D341Med (cell line): ENCODE measurements around the gene NSFL1C.
"Not testable (repeated sequence)": the region's sequence is repeated elsewhere in the genome, so short reads cannot be mapped to it uniquely, and the experiment has no call there.

ENCODE experiments used
- DNase-seq: peaks from one replicate; pipeline ENCODE4 v3.0.0; 2012; ENCODE audit warnings: low spot score

Gene NSFL1C

DNA sequence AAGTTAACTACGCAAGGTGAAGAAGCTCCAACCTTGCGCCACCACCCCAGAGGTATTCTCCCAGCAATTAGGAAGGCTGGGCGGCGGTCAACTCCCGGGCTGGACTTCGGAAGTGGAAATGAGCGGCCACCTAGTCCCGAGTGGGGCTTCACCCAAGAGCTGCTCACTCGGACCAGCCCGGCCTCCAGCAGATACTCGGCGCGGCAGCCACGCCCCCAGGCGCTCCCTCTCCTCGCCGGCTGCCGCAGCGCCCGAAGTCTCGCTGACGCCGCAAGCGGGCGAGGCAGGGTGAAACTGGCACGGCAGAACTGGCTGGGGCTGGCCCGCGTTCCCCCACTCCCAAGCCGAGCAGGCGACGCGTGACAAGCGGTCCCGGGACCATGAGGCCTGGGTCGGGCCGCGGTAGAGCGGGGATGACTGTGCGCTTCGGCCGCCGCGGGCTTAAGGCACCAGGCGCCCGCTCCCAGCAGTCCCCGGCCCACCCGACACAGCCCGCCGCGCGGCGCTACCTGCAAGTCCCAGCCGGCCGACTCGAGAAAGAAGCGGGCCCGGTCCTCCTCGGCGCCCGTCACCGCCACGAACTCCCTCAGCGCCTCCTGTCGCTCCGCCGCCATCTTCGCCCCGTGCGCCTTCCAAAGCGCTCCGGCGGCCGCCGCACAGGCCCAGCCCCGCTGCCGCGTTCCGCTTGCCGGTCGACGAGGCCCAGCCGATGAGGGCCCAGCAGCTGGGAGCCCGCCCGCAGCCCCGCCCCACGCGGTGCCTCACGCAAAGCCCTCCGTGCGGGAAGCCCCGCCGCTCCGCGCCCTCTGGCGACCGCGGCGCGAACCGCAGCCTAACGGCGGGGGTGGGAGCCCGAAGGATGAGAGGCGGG, at the start of gene NSFL1C:
NSFL1C (minus strand) TSS at position 639 of the 871 bp plus-strand sequence; CDS start at position 614, 25 bp downstream.
- DNase-seq: peak; percentile 98

DNA sequence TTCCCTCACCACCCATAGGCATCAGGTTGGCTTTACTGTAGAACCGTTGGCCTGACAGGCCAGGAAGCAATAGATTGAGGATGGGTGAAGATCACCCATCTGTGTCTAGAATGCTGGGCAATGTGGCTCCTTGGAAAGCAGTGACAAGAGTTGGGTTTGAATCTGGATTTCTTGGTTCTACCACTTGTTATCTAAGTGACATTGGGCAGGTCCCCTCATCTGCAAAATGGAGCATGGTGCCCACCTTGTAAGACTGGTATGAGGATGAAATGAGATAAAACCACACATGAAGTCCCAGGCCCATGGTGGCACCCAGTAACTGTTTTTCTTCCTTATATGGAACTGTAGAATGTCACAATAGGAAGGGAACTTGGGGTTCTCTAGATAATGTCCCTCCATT, 47.2 kb upstream of the NSFL1C start:
- no peak for DNase-seq

DNA sequence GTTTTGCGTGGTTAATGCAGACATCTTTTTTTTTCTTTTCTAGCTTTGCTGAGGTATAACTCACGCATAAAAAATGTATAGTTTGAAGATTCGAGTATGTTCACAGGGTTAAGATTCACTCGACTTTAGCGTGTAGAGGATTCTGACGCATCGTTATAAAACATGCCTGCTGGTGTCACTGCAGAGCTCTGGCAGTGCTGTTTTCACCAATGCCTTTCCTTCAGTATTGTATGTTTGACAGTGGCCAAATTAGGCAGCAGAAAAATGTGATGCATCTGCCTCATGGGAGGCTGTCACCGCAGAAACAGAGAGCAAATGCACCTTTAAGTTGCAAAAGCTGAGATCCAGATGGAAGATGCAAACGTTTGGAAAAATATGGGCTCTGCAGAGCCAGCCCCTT, 42.6 kb upstream of the NSFL1C start:
- DNase-seq: no peak

DNA sequence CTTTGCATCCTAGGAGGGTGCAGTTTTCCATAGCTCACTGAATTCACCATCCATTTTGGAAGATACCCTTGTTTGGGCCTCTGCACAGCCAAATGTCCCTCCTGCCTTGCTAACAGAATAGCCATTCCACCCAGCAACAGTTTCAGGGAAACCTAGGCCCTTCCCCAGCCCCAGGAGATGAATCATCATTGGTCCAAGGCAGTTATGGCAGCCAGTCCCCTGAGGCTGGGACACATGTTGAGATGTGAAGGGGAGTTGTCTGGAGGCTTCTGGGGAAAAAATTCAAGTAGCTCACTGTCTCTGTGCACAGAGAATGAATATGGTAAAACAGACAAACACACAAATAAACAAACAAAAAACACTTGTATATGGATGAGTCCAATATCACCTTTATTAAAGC, 41.9 kb upstream of the NSFL1C start:
- DNase-seq: no peak

DNA sequence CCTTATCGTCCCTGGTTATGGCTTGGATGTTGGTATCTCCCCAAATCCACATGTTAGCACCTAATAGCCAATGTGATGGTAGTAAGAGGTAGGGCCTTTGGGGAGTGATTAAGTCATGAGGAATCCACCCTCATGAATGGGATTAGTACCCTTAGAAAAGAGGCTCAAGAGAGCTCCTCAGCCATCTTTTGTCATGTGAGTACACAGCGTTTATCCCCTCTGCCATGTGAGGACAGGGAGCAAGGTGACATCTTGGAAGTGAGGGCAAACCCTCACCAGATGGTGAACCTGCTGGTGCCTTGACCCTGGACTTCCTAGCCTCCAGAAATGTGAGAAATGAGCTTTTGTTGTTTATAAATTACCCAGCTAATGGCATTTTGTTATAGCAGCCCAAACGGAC, 40.6 kb upstream of the NSFL1C start:
- no peak for DNase-seq

DNA sequence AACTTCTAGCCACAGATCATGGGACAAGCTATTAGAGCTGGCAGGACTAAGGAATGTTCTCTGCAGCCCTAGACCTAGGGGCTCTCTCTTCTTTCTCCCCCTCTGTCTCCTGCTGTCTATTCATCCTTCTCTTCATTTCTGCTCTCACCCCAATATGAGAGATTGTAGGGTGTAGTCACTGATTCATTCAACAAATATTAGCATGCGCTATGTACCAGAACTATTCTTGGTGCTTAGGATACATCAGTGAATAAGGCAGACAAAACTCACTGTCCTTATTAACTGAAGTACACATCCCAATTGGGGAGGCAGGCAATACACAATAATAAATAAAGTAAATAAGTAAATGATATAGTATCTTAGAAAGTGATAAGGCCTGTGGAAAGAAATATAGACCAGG, 39.2 kb upstream of the NSFL1C start:
- no peak for DNase-seq

DNA sequence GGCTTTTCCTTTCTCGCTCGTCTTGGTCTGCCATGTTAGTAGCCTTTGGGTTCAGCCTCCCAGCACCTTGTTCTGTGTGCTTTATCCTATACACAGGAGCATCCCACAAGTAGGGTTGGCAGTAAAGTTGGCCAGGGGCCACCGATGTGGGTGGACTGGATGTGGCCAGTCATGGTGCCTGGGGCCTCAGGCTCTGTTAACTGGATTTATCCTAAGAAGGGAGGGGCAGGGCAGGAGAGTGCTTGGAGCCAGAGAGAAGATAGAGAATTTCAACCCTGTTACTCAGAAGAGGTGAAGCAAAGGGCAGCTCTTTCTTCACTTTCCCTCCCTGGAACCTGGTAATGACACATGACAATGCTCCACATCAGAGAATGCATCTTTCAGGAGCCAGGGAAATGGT, 38.7 kb upstream of the NSFL1C start:
- DNase-seq: no peak

DNA sequence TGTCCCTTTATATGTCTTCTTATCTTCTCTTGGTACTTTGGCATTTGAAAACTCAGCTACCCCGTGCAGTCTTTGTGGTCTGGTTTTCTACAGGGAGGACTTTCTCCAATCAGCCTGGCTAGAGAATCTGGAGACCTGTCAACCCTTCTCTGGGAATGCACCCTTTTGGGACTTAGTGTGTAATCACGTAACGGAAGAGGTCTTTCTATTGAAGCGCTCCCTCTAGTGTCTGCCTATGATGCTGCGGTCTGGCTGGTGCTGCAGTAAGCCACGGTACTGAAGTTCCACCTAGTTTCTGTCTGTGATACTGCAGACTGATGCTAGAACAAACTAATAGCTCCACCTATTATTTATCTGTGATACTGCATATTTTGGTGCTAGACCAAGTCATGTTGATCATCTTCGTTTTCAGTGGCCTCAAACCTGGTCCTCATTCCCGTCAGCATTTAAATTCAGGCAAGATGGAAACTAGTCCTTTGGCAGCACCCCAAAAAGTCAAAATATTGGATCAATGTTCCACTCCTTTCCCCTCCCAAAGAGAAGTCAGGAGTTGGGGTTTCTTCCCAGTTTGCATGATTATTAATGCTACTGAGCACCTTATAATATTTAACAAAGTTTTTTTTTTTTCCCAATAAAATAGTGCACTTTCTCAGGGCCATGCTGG, 37.0 kb upstream of the NSFL1C start:
- peak; percentile 84 for DNase-seq

DNA sequence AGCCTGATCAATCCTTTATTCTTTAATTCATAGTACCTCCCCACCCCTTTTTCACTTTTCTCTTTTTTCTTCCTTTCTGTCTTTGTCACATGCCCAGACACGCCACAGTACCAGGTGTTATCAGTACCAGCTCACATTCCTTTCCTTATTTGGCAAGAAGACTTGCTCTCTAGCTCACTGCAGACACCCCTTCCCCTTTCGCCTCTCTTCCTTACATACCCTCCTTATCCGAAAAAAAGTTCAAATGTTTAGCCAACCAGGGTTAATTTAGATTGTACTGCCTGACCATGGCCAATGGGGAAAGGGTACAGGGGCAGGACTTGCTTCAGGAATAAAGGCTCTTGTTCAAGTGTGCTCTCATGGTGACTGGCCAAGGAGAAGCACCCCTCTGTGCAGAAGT, 33.8 kb upstream of the NSFL1C start:
- no peak for DNase-seq

DNA sequence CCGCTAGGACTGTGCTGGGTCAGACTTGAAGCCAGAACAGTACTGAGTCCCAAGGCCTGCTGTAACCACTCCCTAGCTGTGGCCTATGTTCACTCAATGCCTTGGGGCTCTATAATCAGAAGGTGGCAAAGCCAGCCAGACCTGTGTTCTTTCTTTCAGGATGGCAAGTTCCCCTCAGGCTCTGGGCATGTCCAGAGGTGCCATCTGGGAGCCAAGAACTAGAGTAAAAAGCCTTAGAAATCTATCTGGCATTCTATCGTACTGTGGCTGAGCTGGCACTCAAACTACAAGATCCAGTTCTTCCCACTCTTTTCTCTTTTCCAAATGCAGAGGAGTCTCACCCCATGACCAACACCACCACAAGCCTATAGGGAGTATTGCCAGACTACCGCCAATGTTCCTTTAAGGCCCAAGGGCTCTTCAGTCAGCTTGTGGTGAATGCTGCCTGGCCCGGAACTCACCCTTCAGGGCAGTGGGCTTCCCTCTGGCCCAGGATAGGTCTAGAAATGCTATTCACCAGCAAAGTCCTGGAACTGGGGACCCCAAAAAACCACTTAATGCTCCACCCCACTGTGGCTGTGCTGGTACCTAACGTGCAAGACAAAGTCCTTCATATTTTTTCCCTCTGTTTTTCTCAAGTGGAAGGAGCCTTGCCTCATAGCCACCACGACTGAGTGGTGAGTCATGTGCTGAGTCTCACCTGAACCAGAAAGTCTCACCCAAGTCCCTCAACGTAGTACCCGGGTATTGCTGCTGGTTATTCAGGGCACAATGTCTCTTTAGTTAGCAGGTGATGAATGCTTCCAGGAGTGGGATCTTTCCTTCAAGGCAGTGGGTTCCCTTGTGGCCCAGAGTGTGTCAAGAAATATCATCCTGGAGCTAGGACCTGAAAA, 33.1 kb upstream of the NSFL1C start:
- no peak for DNase-seq

DNA sequence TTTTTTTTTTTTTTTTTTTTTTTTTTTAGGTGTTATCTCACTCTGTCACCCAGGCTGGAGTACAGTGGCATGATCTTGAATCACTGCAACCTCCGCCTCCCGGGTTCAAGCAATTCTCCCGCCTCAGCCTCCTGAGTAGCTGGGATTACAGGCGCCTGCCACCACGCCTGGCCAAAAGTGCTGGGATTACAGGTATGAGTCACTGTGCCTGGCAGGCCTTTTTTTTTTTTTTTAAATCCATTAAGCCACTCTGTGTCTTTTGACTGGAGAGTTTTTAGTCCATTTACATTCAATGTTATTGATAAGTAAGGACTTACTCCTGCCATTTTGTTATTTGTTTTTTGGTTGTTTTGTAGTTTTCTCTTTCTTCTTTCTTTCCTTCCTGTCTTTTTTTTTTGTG, 30.7 kb upstream of the NSFL1C start:
- not testable (repeated sequence) for DNase-seq

DNA sequence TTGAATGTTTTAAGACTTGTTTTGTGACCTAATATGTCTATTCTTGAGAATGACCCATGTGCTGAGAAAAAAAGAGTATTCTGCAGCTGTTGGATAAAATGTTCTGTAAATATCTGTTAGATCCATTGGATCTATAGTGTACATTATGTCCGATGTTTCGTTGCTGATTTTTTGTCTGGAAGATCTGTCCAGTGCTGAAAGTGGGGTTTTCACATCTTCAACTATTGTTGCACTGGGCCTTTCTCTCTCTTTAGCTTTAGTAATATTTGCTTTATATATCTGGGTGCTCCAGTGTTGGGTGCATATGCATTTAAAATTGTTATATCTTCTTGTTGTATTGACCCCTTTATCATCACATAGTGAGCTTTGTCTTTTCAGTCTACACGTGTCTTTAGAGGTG, 30.3 kb upstream of the NSFL1C start:
- no peak for DNase-seq

DNA sequence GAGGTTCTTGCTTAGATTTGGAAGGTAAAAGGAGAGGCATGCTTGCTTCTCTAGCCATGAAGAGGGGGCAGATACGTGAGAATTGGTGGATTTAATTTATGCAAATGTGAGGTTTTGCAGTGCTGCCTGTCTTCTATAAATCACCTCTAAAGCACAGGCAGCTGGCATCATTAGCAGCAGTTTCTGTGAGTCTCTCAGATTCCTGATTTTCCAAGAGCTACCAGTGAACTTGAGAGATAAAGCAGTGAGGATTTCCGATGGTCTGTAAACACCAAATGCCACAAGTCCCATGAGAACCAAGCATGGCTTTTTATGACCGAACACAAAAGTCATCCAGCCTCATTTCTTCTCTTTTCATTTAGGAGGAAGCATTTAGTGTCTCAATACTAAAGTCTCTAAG, 27.8 kb upstream of the NSFL1C start:
- no peak for DNase-seq

DNA sequence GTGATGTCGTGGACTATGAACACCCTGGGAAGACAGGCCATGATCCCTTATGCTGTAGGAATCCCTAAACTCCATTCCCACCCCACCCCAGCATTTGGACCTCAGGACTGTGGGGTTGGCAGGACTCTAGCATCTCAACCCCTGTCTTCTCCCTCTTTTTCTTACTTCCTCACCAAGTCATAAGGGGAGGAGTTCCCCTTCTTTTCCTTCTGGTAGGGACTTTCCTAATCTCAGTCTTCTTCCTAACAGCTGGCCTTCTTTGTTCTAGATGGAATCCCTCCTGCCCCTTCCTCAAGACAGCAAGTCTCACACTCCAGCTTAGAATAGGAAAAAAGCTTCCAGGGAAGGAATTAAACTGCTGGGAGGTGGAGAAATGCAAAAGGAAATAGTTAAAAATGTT, 26.9 kb upstream of the NSFL1C start:
- DNase-seq: no peak

DNA sequence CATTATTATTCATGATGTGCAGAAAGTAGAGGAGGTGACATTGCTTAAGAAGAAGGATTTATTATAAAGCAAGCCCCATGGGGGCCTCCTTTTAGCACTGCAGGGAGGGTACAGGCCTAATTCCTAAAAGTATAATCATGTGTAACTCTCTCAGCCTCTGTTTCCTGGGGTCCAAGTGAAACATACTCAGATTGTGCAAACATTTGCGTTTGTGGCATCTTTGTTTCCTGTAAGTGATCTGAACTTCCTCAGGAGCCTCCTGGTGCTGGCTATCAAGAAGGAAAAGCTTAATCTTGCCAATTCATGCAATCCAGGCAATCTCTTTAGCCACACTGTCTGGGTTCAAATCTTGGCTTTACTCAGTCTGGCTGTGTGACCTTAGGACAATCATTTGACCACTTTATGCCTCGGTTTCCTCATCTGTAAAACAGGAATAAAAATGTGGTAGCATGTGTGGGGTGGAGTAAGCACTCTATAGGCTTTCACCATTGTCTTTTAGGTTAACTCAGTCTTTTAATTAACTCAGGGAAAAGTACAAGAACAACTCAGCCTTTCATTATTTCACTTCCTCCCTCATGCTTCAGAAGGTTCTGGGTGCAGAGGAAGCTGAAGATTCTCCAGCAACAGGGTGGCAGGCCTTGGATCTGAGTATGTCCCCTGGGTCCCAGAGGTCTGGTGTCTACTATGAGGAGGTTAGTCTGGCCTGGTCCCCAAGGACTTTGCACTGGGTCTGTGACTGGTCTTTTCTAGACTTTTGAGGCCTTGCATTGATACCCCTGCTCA, 25.4 kb upstream of the NSFL1C start:
- DNase-seq: no peak

DNA sequence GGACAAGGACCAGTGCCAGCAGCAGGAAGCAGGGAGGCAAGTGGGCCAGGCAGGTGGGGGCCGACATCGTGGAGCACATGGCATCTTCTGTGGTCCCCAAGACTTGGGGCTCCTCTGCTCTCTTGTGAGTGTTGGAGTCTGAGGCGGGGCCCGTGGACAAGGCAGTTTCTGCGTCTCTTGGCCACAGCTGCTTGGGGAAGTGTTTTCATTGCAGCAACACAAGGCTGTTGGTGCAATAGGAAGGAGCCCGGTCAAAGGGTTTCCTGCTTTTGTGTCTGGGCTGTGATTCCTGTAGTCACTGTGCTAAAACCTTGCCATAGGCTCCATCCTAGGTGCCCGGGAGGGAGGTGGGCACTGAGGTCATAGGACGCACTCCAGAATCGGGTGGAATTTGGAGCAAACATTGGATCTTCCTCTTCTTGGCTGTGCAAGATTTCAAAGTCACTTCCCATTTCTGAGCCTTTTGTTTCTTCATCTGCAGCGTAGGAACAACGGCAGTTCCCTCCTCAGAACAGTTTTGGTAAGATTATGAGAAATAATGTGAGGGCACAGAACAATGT, 24.7 kb upstream of the NSFL1C start, which contains the start of gene SIRPB2:
SIRPB2 (minus strand) TSS at position 140 of the 560 bp plus-strand sequence; CDS start at position 79, 61 bp downstream.
- no peak for DNase-seq

DNA sequence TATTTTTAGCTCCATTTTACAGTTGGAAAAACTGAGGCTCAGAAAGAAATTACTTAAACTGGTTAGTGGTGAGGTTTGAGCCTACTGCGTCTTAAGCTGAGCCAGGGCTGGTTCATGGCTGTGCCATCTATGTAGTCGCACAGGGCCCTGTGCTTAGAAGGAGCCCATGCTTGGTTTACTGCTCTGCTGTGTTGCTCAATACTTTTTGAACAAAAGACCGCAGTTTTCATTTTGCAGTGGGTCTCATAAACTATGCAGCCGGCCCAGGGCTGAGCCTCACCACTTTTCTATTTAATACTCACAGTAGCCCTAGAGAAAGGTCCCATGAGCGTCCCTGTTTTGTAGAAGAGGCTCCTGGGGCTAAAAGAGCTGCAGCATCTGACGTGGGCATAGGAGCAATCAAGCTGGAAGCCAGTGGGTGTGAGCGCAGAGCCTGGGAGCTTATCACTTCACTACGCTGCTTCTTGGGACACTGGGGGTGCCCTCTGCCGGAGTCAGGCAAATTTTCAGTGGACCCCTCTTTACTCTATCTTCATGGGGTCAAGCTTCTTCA, 24.1 kb upstream of the NSFL1C start:
- no peak for DNase-seq

DNA sequence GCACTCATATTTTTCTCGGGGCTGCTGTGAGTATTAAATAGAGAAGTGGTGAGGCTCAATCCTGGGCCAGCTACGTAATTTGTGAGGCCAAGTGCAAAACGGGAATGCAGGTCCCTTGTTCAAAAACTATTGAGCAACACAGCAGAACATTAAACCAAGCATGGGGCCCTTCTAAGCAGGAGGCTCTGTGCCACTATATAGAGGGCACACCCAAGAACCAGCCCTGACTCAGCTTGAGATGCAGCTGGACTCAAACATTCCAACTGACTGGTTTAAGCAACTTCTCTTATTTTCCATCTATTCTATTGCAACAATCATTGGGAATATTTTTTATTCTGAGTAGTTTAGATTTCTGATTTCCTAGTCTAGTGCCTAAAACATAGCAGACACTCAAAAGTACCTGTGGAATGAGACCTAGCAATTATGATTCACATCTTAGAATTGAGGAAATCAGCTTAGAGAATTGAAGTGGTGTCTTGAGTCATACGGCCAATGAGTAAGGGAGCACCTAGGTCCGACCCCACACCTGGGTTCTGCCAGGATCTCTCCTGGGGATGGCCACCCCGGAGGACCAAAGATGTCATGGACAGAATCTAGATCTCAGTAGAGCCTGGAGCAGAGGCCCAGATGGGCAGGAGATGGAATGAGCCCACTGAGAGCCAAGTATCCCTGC, 23.3 kb upstream of the NSFL1C start:
- DNase-seq: no peak

DNA sequence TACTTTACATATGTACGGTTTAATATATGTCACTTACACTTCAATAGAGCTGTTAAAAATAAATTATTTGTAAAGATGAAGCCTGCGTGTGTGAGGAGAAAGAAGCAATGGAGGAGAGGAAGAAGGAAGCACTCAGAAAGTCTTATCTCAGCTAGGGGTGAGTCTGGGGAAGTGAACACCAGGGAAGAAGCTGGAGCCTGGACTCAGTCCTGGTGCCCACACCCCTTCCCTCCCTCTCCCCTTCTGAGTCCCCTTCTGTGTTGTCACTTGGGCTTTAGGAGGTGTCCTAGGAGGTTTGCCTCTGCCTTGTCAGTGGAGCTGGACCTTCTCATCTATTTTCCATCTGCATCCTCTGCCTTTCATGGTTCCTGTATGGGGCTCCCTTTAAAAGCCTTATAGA, 22.7 kb upstream of the NSFL1C start:
- no peak for DNase-seq

DNA sequence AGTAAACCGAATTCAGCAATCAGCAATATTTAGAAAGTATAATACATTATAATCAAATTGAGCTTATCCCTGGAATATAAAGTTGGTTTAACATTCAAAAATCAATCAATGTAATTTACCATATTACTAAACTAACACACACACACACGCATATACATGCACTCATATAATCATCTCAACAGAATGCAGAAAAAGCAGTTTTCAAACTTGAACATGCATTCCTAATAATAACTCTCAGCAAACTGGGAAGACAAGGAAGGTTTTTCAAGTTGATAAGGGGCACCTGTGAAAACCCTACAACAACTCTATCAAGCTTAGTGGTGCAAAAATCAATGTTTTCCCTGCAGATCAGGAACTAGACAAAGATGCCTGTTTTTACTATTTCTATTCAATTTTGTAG, 19.9 kb upstream of the NSFL1C start:
- no peak for DNase-seq
